ENCODE measurements around the gene MIB2.

Gene MIB2

DNA sequence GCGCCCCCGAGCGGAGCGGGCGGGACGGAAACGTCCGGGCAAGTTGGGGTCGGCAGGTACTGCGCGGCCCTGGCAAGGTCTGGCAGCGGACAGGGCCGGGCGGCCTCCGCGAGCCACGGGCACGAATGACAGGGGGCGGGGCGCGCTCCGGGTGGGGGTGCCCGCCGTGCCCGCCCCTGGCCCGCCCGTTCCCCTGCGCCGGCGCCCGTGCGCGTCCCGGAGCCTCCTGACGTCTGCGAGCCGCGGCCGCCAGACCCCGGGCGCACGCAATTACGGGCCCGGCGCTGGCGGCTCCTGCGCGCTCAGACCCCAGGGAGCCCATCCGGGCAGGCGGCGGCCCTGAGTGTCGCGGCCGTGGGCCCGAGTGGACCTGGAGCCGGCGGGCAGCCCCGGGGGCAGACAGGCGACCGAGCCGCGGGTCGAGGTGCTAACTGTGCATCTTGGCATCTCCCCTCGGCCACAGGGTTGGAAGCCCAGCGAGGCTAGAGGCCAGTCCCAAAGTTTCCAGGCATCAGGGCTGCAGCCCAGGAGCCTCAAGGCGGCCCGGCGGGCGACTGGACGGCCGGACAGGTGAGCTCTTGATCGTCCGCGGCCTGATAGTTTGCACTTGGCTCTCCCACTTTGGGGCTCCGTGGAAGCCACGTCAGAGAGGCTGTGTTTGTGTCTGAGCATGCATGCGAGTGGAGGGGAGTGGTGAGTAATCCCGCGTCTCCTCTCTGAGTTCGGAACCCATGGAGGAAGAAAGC, 918 bp downstream of the MIB2 start:
- DNase-seq: no peak

DNA sequence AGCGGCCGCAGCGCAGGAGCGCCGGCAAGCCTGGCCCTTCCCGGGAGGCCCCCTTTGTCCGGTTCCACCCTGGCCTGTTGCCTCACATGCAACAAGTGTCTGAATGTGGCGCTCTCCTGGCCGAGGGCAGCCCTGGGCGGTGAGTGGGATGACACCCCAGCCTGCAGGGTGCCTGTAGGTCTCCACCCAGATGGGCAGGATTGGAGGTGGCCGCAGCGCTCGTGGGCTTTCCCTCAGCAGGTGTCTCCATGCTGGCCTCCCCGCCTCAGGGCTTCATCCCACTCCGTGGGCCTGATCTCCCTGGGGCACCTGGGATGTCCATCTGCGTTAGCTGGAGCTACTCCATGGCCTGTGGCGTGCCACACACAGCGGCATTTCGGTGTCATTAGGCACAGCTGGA, 1.5 kb downstream of the MIB2 start:
- DNase-seq: no peak

DNA sequence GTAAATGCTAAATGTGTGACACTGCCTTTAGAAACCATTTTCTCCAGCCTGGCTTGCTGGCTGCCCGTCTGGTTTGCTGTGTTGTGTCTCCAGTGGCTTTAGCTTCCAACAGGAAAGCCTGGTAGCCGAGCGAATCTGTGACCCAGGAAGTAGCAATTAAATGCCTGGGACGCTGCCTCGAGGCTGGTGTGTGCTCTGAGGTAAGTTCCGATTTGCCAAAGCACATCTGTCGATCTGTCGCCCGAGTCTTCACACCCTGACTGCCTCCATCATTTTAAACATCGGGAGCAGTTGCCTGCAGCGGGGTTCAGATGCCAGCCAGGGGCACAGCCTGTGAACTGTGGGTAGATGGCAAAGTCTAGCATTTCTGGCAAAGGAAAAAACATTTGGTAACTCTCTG, 2.2 kb downstream of the MIB2 start:
- DNase-seq: no peak

DNA sequence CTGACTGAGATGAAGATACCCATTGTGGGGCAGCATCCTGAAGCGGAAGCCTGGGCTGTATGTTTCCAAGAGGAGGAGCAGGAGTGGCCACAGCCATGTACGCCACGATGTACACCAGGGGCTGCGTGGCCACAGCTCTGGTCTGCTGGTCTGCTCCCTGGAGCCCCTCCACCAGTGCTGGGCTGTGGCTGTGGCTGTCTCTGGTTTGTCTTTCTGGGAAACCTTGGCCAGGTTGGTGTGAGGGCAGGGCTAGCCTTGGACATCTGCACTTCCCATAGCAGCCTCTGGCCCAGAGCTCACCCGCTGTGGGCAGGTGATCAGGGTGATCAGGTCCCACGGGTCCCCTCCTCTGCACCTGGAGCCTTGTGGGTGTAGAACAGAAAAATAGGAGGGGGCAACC, 2.6 kb downstream of the MIB2 start:
- DNase-seq: no peak

DNA sequence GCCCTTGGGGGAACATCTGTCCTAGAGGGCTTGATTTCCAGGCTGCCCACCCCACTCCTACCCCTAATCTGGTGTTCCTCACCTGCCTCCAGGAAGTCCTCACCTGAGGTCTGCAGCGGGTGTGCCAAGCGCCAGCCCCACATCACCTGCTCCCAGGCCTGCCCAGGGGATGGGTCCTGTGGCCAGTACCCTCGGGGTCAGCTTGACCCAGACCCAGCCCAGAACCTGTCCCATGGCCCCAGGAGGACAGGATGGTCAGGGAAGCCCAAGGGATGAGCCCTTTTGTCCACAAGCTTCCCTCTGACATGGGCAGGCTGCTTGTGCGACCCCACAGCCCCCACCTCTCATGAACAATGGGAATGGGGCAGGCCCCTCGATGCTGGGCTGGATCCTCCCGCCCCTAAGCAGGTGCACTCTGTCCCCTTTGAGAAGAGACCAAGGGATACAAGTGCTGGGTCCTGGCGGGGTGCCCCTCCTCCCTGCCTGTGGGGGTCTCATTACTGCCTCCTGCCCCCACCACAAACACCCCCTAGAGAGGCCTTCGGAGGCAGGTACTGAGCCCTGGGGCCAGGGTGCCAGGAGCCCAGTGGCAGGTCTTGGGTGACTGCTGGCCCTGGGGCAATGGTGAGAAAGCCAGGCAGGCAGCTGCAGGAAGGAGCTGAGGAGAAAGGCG, 3.2 kb downstream of the MIB2 start:
- DNase-seq: no peak

DNA sequence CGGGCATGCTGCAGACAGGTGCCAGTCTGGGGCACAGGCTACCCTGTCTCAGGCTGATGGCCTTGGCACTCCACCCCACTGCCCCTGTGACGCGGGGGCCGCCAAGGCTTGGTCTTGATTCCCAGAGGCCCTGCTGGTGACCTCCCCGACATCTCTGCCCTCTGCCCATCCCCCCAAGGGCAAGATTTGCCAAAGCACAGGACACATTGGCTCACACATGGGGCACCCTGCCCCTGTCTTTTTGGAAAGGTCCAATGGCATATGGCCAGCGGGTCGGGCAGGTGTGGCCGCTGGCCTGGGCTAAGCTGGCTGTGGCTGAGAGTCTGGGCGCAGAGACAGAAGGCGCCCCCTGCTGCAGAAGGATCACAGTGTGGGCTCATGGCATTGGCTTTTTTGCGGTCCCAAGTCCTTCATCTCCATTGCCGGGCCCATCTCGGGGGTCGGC, 4.6 kb downstream of the MIB2 start:
- no peak for DNase-seq

DNA sequence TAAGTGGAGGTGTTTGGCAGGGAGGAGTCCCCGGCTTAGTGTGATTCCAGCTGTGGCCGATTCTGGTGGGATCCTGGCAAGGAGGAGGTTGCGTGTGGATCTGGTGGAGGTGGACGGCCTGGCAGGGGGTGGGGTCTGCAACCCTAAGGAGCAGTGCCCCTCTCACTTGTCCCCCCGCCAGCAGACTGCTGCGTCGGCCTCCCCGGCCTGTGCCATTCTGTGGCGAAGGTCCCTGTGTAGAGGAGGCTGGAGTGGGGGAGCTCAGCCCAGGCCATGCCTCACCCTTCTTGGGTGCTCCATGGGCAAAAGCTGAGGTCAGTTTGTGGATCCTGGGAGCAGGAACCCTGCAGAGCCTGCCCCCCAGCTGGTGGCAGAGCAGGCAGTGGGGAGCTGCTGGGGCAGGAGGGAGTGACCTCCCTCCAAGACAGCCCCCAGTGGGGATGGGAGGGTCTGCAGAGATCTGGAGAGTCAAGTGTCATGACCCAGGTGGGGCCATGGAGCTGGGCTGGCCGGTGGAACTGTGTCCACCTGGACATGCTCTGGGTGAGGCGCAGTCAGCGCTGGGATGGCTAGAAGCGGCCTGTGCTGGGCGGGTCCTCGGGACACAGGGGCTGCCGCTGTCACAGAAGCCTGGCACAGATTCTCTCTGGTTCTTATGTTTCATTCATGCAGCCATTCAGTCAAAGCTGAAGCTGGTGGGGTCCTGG, 5.3 kb downstream of the MIB2 start:
- DNase-seq: no peak

DNA sequence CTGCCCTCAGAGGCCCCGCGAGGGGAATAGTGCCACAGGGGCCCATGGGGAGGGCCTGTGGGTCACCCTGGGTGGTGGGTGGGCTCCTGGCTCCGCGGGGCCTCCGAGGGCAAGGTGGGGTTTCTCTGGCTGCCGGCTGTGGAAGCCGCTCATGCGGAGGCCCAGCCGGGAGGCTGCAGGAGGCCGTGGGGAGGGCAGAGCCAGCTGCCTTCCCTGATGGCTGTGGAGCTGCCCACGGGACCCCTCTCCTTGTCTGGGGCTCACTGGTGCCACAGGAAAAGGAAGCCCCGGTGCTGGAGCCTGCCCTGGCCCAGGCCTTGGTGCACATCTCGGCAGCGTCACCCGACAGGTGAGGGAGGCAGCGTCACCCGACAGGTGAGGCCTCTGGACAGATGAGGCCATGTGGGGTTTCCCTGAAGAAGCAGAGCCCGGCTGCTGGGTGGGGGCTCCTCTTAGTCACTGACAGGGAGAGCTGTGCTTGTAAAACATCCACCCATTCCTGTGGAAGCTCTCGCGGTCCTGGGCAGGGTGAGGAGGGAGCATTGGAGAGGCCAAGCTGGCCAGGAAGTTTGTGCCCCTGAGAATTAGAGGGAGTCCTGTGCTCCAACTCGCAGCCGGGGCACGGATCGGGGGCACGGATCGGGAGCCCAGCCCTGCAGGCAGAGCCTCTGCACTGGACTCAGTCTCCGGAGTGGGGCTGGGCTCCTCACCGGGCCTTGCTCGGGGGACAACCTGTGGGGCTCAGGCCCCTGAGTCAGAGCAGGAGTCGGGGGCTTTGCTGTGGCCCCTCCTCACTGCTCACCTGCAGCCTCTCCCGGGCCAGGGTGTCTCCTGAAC, 6.1 kb downstream of the MIB2 start:
- no peak for DNase-seq

DNA sequence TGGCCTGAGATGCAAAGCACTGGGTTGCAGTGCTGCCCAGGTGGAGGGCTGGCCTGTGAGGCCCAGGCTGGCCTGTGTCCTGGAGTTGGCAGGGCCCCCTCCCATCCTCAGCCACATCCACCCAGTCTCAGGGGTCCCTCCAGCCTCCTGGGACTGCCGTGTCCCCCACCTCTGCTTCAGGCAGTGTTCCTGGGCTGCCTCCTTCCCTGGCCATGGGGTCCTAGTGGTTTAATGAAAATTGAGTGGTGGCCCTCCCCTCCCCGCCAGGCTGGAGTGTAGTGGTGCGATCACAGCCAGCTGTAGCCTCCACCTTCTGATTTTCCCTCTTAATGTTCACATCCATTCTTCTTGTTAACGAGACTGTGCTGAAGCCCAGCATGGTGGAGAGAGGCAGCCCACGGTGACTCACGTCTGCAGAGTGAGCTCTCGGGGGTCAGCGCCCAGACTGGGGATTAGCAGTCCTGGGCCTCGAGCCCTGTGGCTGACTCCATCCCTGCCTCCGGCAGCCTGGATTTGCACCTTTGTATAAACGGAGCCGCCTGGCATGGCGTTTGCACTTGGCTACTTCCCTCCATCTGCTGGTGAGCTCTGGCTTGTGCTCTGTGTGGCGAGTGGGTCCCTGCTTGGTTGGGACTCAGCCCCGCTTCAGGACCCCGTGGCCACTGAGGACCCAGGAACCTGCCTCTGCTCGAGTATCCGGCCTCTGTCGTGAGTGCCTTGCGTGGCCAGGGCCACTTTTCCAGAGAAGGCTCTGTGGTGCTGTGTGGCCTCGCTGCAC, 6.9 kb downstream of the MIB2 start:
- DNase-seq: no peak

DNA sequence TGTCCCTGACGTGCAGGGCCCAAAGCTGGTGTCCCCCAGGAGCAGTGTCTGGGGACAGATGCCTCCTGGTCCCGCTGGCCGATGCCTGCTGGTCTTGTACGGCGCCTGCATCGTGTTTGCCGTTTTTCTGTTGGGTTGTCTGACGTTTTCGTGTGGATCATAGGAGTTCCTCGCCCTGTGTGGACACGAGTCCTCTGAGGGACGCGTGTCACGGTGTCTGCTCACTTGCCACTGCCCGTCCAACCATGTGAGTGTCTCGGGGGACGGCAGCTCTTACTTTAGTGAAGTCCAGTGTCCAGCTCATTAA, 7.4 kb downstream of the MIB2 start:
- DNase-seq: no peak

DNA sequence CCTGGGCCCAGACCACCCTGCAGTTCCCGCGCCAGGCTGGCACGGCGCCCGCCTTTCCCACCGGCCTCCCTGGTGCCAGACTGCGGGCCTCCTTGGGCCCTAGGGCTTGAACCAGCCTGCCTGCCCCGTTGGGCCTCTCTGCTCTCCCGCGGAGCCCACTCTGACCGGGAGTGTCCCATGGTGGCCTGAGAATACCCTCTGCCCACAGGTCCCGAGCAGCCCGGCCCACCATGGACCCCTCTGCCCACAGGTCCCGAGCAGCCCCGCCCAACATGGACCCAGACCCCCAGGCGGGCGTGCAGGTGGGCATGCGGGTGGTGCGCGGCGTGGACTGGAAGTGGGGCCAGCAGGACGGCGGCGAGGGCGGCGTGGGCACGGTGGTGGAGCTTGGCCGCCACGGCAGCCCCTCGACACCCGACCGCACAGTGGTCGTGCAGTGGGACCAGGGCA, 7.9 kb downstream of the MIB2 start:
- DNase-seq: no peak

DNA sequence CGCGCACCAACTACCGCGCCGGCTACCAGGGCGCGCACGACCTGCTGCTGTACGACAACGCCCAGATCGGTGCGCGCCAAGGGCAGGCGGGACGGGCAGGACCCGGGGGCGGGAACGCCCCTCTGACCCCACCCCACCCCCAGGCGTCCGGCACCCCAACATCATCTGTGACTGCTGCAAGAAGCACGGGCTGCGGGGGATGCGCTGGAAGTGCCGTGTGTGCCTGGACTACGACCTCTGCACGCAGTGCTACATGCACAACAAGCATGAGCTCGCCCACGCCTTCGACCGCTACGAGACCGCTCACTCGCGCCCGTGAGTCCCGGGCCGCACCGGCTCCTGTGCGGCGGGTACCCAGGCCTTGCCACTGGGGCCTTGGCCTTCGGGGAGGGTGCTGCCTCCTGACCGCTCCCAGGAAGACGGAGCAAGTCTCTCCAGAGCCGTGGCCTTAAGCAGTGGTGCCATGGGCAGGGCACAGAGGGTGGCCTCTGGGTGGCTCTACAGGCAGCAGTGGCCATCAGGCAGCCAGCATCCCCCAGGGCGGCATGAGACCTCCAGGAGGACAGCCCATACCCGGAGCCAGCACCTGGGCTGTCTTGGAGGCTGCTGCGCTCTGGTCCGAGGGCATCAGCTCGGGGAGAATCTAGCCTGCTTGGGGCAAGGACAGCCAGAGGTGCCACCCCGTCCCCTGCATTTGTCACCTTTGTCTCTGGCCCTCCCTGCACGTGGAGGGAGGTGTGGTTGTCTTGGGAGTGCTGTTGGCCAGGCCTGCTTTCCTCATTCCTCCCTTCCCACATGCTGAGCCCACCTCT, 8.5 kb downstream of the MIB2 start:
- no peak for DNase-seq

DNA sequence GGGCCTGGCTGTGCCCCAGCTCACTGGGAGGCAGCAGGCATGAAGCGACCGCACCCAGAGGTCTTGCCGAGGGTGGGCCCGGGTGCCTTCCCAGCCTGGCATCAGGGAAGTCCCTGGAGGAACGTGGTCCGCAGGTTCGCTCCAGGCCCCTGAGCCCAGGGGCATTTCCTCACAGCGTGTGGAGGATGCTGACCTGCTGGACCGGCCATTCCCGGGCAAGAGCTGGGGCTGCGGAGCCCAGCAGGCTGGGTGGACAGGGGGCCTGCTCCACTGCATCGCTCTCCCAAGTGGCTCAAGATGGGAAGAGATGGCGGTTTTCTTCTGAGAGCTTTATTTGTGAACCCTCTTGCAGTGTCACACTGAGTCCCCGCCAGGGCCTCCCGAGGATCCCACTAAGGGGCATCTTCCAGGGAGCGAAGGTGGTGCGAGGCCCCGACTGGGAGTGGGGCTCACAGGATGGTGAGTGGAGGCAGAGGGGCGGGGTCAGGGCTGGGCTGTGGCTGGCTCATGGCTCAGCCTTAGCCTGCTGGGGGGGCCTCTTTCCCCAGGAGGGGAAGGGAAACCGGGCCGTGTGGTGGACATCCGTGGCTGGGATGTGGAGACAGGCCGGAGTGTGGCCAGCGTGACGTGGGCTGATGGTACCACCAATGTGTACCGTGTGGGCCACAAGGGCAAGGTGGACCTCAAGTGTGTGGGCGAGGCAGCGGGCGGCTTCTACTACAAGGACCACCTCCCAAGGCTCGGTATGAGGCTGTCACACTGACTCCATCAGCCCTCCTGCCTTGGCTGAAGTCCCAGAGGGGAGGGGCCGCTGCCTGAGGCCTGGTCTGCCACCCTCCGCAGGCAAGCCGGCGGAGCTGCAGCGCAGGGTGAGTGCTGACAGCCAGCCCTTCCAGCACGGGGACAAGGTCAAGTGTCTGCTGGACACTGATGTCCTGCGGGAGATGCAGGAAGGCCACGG, 9.4 kb downstream of the MIB2 start:
- no peak for DNase-seq

DNA sequence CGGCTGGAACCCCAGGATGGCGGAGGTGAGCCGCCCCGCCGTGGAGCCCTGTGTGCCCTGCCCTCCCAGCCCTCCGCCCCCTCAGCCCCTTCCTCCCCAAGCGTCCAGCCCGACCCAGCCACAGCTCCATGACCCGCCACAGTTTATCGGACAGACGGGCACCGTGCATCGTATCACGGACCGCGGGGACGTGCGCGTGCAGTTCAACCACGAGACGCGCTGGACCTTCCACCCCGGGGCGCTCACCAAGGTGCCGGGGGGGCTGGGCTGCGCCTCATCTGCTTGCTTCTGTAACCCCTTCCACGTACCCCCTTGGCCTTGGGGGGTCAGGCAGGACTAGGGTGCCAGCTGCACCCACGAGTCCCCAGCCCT, 10.1 kb downstream of the MIB2 start:
- no peak for DNase-seq

DNA sequence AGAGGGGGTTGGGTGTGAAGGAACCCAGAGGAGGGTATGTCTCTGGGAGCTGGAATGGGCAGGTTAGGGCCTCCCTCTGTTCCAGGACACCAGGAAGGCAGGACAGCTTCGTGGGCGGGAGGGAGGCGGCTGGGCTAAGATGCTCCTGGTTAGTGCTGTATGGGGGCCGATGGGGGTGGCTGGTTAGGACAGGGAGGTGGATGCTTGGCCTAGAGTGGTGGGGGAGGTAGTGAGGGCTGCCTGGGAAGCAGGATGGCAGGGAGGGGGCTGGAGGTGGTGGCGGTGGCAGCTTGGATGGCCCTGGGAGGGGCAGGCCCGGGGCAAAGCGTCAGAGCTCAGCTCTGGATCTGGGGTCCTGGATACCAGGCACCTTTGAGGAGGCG, 10.5 kb downstream of the MIB2 start:
- DNase-seq: no peak

DNA sequence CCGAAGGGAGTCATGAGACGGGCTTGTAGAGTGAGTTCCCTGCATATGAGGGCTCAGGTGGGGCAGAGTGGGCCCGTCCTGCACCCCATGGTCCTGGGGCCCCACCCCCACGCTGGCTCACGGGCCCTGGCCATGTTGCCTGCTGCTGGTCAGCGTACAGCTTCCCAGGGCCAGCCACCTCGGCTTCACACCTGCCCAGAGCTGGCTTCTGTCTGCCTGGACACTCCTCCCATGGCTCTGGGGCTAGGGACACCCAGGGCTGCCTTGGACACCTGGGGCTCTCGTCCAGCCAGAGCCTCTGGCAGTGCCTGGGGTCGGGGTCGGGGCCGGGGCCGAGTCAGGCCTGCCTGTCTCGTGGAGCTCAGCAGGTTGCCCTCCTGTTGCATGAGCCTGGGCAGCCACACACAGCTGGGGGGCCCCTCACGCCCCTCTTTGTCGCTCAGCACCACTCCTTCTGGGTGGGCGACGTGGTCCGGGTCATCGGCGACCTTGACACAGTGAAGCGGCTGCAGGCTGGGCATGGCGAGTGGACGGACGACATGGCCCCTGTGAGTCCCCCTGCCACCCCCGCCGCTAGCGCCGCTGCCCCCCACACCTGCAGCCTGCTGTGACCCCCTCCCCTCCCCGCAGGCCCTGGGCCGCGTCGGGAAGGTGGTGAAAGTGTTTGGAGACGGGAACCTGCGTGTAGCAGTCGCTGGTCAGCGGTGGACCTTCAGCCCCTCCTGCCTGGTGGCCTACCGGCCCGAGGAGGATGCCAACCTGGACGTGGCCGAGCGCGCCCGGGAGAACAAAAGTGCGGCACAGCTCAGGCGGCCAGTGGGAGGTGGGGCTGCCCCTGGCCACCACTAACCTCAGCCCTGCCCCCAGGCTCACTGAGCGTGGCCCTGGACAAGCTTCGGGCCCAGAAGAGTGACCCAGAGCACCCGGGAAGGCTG, 11.2 kb downstream of the MIB2 start:
- DNase-seq: no peak

DNA sequence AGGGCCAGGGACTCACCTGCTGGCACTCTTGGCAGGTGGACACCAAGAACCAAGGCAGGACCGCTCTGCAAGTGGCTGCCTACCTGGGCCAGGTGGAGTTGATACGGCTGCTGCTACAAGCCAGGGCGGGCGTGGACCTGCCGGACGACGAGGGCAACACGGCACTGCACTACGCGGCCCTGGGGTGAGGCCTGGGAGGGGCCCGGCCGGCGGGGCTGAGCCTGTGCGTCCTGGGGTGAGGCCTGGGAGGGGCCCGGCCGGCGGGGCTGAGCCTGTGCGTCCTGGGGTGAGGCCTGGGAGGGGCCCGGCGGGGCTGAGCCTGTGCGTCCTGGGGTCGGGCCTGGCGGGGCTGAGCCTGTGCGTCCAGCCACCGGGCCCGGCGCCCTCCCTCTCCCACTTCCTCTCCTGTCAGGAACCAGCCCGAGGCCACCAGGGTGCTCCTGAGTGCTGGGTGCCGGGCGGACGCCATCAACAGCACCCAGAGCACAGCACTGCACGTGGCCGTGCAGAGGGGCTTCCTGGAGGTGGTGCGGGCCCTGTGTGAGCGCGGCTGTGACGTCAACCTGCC, 12.0 kb downstream of the MIB2 start:
- DNase-seq: no peak

DNA sequence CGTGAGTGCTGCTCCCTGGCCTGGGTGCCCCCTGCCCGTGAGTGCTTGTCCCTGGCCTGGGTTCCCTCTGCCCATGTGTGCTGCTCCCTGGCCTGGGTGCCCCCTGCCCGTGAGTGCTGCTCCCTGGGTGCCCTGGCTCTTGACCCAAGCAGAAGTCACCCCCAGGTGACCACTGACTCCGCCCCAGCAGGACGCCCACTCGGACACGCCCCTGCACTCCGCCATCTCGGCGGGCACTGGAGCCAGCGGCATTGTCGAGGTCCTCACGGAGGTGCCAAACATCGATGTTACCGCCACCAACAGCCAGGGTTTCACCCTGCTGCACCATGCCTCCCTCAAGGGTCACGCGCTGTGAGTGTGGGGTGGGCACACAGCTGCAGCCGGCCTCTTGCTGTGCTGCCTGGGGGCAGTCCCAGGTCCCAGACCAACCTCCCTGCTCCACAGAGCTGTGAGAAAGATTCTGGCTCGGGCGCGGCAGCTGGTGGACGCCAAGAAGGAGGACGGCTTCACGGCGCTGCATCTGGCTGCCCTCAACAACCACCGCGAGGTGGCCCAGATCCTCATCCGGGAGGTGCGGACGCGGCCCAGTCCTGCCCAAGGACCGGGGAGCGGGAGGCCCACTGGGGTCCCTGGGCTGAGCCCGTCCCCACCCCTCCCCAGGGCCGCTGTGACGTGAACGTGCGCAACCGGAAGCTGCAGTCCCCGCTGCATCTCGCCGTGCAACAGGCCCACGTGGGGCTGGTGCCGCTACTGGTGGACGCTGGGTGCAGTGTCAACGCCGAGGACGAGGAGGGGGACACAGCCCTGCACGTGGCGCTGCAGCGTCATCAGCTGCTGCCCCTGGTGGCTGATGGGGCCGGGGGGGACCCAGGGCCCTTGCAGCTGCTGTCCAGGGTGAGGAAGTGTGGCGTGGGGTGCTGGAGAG, 12.8 kb downstream of the MIB2 start:
- DNase-seq: no peak
